ENCODE measurements around the gene TMEM239. TPM values are rescaled to one million over a fixed set of nuclear protein-coding genes. Genes with fewer than 3 reads are reported as not detected.

Gene TMEM239
- total and polyA plus RNA-seq, 2 of the 8 experiments (the other 6 are each of a cell fraction or from before 2014, with no cell fraction given) = not detected

- no peak for TF ChIP-seq BRCA1 (IDR thresholded peaks at IDR 0.05; ENCODE audit: low read depth, low read length)
Measured at GRCh38 chr20:2839732-2840137, 23.6 kb downstream of the TMEM239 start (continued).

Measured in H1 (cell line).